Peyer's patch (tissue), 4 donors: ENCODE measurements around the gene RPAIN.

Experiments
- CTCF ChIP-seq, 6 experiments: fragments of 450-650 bp in 4 of 6; fragments of 200-600 bp in 2 of 6; sonication (generic) in 1 of 6; IDR thresholded peaks; one replicate each; pipeline ENCODE4 v1.5.1; 2017 to 2019; ENCODE audit warnings: antibody characterized with exemption in 6 of 6, mild to moderate bottlenecking in 3 of 6, moderate library complexity in 1 of 6
- POLR2A ChIP-seq, 2 donors: fragments of 450-650 bp; IDR thresholded peaks; one replicate each; pipeline ENCODE4 v1.5.1; 2017; ENCODE audit warnings: antibody characterized with exemption in 2 of 2, mild to moderate bottlenecking in 2 of 2, moderate library complexity in 2 of 2

DNA sequence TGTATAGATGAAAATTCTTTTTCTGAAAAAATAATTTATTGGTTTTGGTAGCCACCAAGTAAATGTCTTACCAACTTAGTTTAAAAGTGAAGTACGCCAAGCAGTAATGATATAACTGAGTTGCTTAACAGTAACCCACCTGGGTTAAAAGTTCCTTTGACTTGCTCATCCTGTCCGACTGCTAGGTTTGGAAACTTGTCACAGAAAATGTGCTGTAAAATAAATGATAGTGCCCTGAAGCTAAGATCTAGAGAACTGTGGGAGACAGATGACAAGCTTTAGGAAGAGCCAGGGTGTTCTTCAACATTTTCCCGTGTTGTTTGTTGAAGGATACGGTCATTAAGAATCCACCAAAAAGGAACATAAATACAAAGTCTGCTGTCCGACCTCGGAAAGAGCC, 61.0 kb downstream of the RPAIN start:
- no peak for TF ChIP-seq CTCF (IDR thresholded peaks at IDR 0.05)
- TF ChIP-seq POLR2A (IDR thresholded peaks at IDR 0.05): no peak
